Astrocyte of the spinal cord (primary cell): ENCODE measurements around the gene NOL6.
"Not testable (repeated sequence)": the region's sequence is repeated elsewhere in the genome, so short reads cannot be mapped to it uniquely, and the experiment has no call there.

Experiments used
- DNase-seq: peaks from one replicate; pipeline ENCODE4 v3.0.0; 2011; ENCODE audit warnings: low read depth, low spot score
- H3K4me3 ChIP-seq: 2 replicates; pipeline ENCODE4 v1.5.1; 2011; ENCODE audit warnings: low read depth, mild to moderate bottlenecking, low read length, moderate library complexity
- in situ Hi-C: cut with HindIII; loops from 2 replicates; pipeline ENCODE4 v1.10.0; 2017; ENCODE audit warnings: low sequenced_read_pairs
- TF ChIP-seq, protein P1 (sequence below): IDR thresholded peaks from 2 replicates; pipeline ENCODE4 v1.5.1; 2012; ENCODE audit warnings: low read depth, mild to moderate bottlenecking, low read length, inconsistent platforms

NOL6 gene

DNA sequence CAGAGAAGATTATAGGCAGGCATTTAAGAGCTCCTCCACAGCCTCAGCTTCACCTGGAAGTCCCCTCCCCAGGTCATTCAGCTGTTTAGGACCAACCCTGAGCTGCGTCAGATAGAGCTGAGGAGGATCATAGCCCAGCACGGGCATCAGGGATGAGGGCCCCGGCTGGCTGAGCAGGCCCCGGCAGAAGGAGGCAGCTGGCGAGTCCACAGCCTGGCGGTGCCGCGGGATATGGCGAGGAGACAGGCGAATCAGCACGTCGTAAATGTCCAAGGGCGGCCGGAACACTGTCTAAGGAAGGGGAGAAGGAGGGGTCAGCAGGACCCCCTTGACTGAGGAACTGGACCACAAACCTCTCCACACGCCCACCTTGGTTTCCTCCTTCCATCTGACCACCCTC, 10.6 kb downstream of the NOL6 start:
- in situ Hi-C loops: no loop called here
- H3K4me3 ChIP-seq: no peak overlapping the region
- TF ChIP-seq, protein P1, sequence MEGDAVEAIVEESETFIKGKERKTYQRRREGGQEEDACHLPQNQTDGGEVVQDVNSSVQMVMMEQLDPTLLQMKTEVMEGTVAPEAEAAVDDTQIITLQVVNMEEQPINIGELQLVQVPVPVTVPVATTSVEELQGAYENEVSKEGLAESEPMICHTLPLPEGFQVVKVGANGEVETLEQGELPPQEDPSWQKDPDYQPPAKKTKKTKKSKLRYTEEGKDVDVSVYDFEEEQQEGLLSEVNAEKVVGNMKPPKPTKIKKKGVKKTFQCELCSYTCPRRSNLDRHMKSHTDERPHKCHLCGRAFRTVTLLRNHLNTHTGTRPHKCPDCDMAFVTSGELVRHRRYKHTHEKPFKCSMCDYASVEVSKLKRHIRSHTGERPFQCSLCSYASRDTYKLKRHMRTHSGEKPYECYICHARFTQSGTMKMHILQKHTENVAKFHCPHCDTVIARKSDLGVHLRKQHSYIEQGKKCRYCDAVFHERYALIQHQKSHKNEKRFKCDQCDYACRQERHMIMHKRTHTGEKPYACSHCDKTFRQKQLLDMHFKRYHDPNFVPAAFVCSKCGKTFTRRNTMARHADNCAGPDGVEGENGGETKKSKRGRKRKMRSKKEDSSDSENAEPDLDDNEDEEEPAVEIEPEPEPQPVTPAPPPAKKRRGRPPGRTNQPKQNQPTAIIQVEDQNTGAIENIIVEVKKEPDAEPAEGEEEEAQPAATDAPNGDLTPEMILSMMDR: no peak
- DNase-seq: no peak

GRCh38 chr9:33461492-33461891, 12.2 kb downstream of the NOL6 start:
- in situ Hi-C loops: no loop called here

GRCh38 chr9:33460854-33461253, 12.9 kb downstream of the NOL6 start:
- TF ChIP-seq, protein P1: no peak
- H3K4me3 ChIP-seq: no peak overlapping the region
- in situ Hi-C loops: no loop called here
- DNase-seq: no peak

More at GRCh38 chr9:33461492-33461891, 12.2 kb downstream of the NOL6 start:
- H3K4me3 ChIP-seq: no peak overlapping the region
- TF ChIP-seq, protein P1: no peak
- no peak for DNase-seq

GRCh38 chr9:33459115-33459514, 14.6 kb downstream of the NOL6 start:
- H3K4me3 ChIP-seq: no peak overlapping the region
- in situ Hi-C loops: no loop called here
- TF ChIP-seq, protein P1: no peak
- no peak for DNase-seq

GRCh38 chr9:33458444-33458843, 15.3 kb downstream of the NOL6 start:
- in situ Hi-C loops: no loop called here
- TF ChIP-seq, protein P1: no peak
- no peak overlapping the region for H3K4me3 ChIP-seq
- no peak for DNase-seq

DNA sequence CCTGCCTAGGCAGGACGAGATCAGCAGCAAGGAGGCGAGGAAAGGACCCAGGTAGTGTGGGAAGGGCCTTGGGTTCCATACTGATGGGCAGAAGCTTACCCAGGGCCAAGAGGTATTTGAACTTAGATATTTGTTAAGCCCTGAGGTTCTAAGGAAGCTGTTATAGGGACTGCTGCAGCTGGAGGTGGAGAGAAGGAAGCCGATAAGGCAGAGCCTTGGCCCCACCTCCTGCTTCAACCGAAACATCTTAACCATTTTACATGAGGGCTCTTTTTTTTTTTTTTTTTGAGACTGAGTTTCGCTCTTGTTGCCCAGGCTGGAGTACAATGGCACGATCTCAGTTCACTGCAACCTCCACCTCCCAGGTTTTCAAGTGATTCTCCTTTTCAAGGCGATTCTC, 17.8 kb downstream of the NOL6 start:
- TF ChIP-seq, protein P1: no peak
- no peak for DNase-seq
- H3K4me3 ChIP-seq: no peak overlapping the region
- in situ Hi-C loops: no loop called here

GRCh38 chr9:33455456-33455855, 18.3 kb downstream of the NOL6 start:
- DNase-seq, in situ Hi-C loops, H3K4me3 ChIP-seq: not testable (repeated sequence)

GRCh38 chr9:33454661-33455026, 19.1 kb downstream of the NOL6 start:
- in situ Hi-C loops, DNase-seq, H3K4me3 ChIP-seq: not testable (repeated sequence)
